SK-N-MC (cell line): ENCODE measurements around the gene YTHDF1.

ENCODE experiments used
- DNase-seq: peaks from one replicate; pipeline ENCODE4 v3.0.0-alpha.2; 2011; ENCODE audit warnings: low read depth, low spot score
- H3K27ac ChIP-seq: fragments of 200-600 bp; sonication (generic); 2 replicates; pipeline ENCODE4 v1.5.1; 2016; ENCODE audit warnings: mixed run types
- H3K36me3 ChIP-seq: fragments of 200-600 bp; sonication (generic); 2 replicates; pipeline ENCODE4 v1.6.1; 2017; ENCODE audit warnings: antibody characterized with exemption, low read length, mixed read lengths; ENCODE audit not compliant: insufficient read depth
- H3K4me3 ChIP-seq: fragments of 200-600 bp; sonication (generic); 2 replicates; pipeline ENCODE4 v1.5.1; 2016
- H3K9ac ChIP-seq: fragments of 200-600 bp; sonication (generic); 2 replicates; pipeline ENCODE4 v1.8.0; 2017; ENCODE audit warnings: mixed run types, mixed read lengths; ENCODE audit not compliant: insufficient read length
- H3K9me3 ChIP-seq: fragments of 200-600 bp; sonication (generic); 2 replicates; pipeline ENCODE4 v1.6.1; 2017; ENCODE audit warnings: low read depth, mild to moderate bottlenecking, antibody characterized with exemption, low read length, moderate library complexity, mixed read lengths
- EZH2 ChIP-seq: fragments of 200-600 bp; sonication (generic); IDR thresholded peaks from one replicate; pipeline ENCODE4 v1.6.1; 2017; ENCODE audit warnings: antibody characterized with exemption
- FOXP2 ChIP-seq: optimal IDR thresholded peaks from 2 replicates; pipeline ENCODE3; 2011; ENCODE audit warnings: mild to moderate bottlenecking, moderate library complexity; ENCODE audit not compliant: insufficient read depth; ENCODE audit errors: extremely low read length, control extremely low read depth
- POLR2AphosphoS5 ChIP-seq: IDR thresholded peaks from 2 replicates; pipeline ENCODE4 v1.6.1; 2012; ENCODE audit warnings: mild to moderate bottlenecking, low read depth, low read length, borderline replicate concordance

Gene YTHDF1

DNA sequence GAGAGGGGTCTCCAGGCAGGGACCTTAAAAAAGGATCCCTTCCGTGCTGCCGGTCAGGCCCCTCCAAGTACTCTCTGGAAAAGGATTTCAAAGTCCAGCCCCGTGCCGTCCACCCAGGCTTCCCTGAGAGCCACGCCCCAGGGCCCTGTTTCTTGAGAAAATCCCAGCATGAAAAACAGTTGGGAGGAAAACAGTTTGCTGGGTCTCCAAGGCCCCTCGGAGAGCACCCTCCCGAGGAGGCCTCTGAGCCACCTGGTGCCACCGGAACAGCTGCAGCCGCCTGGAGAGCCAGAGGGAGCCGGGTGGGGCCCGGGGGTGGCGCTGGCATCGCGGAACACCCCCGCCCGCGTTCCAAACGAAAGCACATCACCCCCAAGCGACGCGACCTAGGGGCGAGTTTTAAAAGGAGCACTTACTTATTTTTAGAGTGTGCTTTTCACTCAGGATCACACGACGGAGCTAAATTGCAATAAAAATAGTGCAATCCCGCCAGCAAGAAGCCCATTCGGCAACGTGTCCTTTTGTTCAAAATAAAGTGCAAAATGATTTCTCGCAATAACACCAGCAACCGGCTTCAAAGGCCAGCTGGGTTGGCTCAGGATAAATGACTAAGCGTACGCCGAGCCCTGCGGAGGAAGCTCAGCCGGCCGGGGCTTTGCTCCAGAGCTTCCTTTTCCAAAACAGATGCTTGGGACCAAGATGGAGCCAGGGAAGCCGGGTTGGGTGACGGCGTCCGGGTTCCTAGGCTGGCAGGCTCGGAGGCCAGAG is 64.2 kb downstream of the YTHDF1 start:
- Histone ChIP-seq H3K9me3 (peaks cover 7% of the 10 kb centered on the region; the same call in 1 of the 2 replicates), H3K9ac (no peak overlapping the region), H3K4me3 (no peak overlapping the region), H3K36me3 (no peaks in the 10 kb centered on the region), H3K27ac (no peak overlapping the region)
- TF ChIP-seq FOXP2 (no peak), EZH2 (no peak)
- no peak for DNase-seq

DNA sequence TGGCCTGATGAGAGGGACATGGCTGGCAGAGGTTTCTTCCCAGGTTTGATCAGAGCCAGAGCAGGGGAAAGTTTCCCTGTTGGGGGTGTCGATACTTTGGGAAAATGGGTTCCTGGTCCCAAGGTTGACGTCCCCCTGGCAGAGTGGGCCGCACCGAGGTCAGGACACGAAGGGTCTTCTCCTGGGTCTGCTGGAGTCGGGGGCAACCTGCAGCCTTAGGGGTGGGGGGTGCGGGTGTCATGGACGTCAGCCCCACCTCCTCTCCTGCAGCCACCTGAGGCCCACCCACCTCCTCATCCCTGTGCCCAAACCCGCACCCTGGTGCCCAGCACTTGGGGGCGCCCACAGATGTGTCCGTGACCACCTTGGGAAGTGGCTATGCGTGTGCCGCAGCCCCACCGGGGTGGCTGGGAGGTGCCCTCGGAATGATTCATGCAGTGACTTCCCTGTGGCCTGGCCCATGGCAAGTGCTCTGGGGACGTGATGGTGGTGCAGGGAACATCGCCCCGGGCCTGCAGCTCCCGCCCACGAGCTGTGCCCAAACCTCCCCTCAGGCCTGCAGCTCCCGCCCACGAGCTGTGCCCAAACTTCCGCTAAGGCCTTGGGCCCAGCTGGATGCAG is 64.9 kb downstream of the YTHDF1 start:
- no peaks in the 10 kb centered on the region for H3K36me3 ChIP-seq
- no peak for DNase-seq
- H3K4me3 ChIP-seq, result no peak overlapping the region
- TF ChIP-seq POLR2AphosphoS5 (no peak), FOXP2 (no peak), EZH2 (no peak)
- H3K9ac ChIP-seq, result no peak overlapping the region
- H3K27ac ChIP-seq, result no peak overlapping the region
- H3K9me3 ChIP-seq, result peaks cover 7% of the 10 kb centered on the region; the same call in 1 of the 2 replicates

DNA sequence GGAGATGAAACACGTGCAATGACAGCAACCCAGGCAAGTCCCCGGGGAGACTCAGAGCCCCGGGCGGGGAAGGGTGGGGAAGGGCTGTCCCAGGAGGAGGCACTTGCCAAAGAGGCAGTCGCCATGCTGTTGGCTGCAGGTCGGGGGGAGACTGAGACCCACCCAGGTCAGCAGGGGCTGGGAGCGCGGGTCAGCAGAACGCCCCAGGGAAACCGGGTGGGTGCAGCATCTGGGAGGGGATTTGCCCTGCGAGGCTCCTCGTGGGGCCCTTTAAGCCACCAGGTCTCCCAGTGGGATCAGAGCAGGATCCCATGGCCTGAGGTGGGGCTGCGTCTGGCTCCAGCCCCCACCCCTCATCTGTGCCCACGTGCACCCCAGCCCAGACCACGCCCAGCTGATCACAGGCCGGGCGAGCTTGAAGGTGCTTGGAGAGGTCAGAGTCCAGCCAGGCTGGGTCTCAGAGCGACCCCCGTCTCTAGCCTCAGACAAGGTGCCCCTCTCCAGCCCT is 65.5 kb downstream of the YTHDF1 start:
- H3K27ac ChIP-seq, result no peak overlapping the region
- TF ChIP-seq POLR2AphosphoS5, result no peak
- no peak overlapping the region for H3K4me3 ChIP-seq
- DNase-seq, result no peak
- no peaks in the 10 kb centered on the region for H3K36me3 ChIP-seq
- no peak overlapping the region for H3K9ac ChIP-seq
- peaks cover 7% of the 10 kb centered on the region; the same call in 1 of the 2 replicates for H3K9me3 ChIP-seq

- no peak for DNase-seq
- no peak overlapping the region for H3K4me3 ChIP-seq
- no peaks in the 10 kb centered on the region for H3K36me3 ChIP-seq
- H3K9ac ChIP-seq, result no peak overlapping the region
- TF ChIP-seq EZH2 (no peak), FOXP2 (no peak), POLR2AphosphoS5 (no peak)
- peaks cover 7% of the 10 kb centered on the region; the same call in 1 of the 2 replicates for H3K9me3 ChIP-seq
- no peak overlapping the region for H3K27ac ChIP-seq
These were observed 66.3 kb downstream of the YTHDF1 start for GRCh38 chr20:63149531-63150192.

DNA sequence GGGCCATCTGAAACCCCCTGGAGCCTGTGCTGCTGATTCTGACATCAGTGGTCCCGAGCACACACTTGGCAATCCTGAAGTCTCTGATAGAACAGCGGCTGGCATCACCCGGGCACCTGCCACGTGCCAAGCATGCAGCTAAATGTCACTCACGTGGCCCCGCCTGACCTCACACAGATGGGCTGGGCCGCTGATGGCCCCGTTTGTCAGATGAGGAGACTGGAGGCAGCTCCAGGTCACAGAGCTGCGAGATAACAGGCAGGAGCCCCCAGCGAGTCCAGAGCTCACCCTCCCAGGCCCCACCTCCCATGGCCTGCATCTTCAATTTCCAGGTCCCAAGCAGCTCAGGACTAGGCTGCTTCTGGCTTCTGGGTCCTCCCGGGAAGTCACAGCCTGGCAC is 67.2 kb downstream of the YTHDF1 start:
- Histone ChIP-seq H3K4me3 (no peak overlapping the region), H3K36me3 (no peaks in the 10 kb centered on the region), H3K9me3 (peaks cover 7% of the 10 kb centered on the region; the same call in 1 of the 2 replicates), H3K27ac (no peak overlapping the region), H3K9ac (no peak overlapping the region)
- DNase-seq, result no peak
- no peak for TF ChIP-seq EZH2
- TF ChIP-seq FOXP2, result no peak
- TF ChIP-seq POLR2AphosphoS5, result no peak

GRCh38 chr20:63147532-63147931 is 68.4 kb downstream of the YTHDF1 start:
- Histone ChIP-seq H3K27ac (no peak overlapping the region), H3K36me3 (no peaks in the 10 kb centered on the region), H3K9ac (no peak overlapping the region), H3K9me3 (peaks cover 7% of the 10 kb centered on the region; the same call in 1 of the 2 replicates), H3K4me3 (no peak overlapping the region)
- DNase-seq, result no peak
- no peak for TF ChIP-seq POLR2AphosphoS5
- no peak for TF ChIP-seq EZH2
- TF ChIP-seq FOXP2, result no peak
